Keratinocyte (primary cell): ENCODE results near the gene MMD. TPM values are rescaled to one million over a fixed set of nuclear protein-coding genes. Genes with fewer than 3 reads are reported as not detected.
"Not testable (repeated sequence)": the region's sequence is repeated elsewhere in the genome, so short reads cannot be mapped to it uniquely, and the experiment has no call there.

Experiments
- DNase-seq: peaks from one replicate; pipeline ENCODE4 v3.0.0-alpha.2; 2011; ENCODE audit warnings: low read depth, missing footprints, low spot score
- FAIRE-seq: peaks from 2 replicates; lab custom pipeline; 2011; peaks lifted over from hg19 to GRCh38; lab: Jason Lieb, UNC
- H2AFZ ChIP-seq: 2 replicates; pipeline ENCODE4 v1.6.0; 2012; ENCODE audit warnings: low read length, control low read depth, inconsistent platforms; ENCODE audit not compliant: control insufficient read depth
- H3K27ac ChIP-seq: 2 replicates; pipeline ENCODE4 v1.5.1; 2011; ENCODE audit warnings: low read length; ENCODE audit not compliant: control insufficient read depth, insufficient read depth
- H3K27me3 ChIP-seq: 3 replicates; pipeline ENCODE4 v1.6.0; 2011; ENCODE audit warnings: low read length; ENCODE audit not compliant: control insufficient read depth, insufficient read depth; ENCODE audit errors: extremely low read depth
- H3K36me3 ChIP-seq, 2 experiments: 2 replicates in 1 of 2; 3 replicates in 1 of 2; pipeline ENCODE4 v1.5.1; 2011; ENCODE audit warnings: low read length in 2 of 2, mild to moderate bottlenecking in 1 of 2; ENCODE audit not compliant: control insufficient read depth in 2 of 2, insufficient read depth in 2 of 2; ENCODE audit errors: extremely low read depth in 1 of 2
- H3K4me1 ChIP-seq: 3 replicates; pipeline ENCODE4 v1.5.1; 2011; ENCODE audit warnings: low read length; ENCODE audit not compliant: control insufficient read depth, insufficient read depth; ENCODE audit errors: extremely low read depth
- H3K4me2 ChIP-seq: 3 replicates; pipeline ENCODE4 v1.6.0; 2011; ENCODE audit warnings: low read depth, low read length; ENCODE audit not compliant: control insufficient read depth, insufficient read depth; ENCODE audit errors: extremely low read depth
- H3K4me3 ChIP-seq, 3 experiments: fragments of 200-600 bp in 1 of 3; sonication (generic) in 1 of 3; 2 replicates in 2 of 3; 3 replicates in 1 of 3; pipeline ENCODE4 v1.5.1; 2011 to 2016; ENCODE audit warnings: low read length in 3 of 3, mild to moderate bottlenecking in 3 of 3, control low read depth in 2 of 3, inconsistent platforms in 1 of 3, low read depth in 1 of 3, mixed read lengths in 1 of 3, mixed run types in 1 of 3, moderate library complexity in 1 of 3; ENCODE audit not compliant: control insufficient read depth in 2 of 3, insufficient read depth in 2 of 3; ENCODE audit errors: extremely low read depth in 1 of 3
- H3K79me2 ChIP-seq: 2 replicates; pipeline ENCODE4 v1.6.0; 2012; ENCODE audit warnings: low read length; ENCODE audit not compliant: control insufficient read depth, insufficient read depth
- H3K9ac ChIP-seq: 3 replicates; pipeline ENCODE4 v1.6.0; 2011; ENCODE audit warnings: low read length; ENCODE audit not compliant: control insufficient read depth, insufficient read depth; ENCODE audit errors: extremely low read depth
- H3K9me1 ChIP-seq: 3 replicates; pipeline ENCODE4 v1.6.0; 2011; ENCODE audit warnings: low read length; ENCODE audit not compliant: control insufficient read depth, insufficient read depth; ENCODE audit errors: extremely low read depth
- H3K9me3 ChIP-seq: 2 replicates; pipeline ENCODE4 v1.5.1; 2012; ENCODE audit warnings: low read depth, low read length; ENCODE audit not compliant: control insufficient read depth
- H4K20me1 ChIP-seq: 3 replicates; pipeline ENCODE4 v1.6.0; 2011; ENCODE audit warnings: low read length; ENCODE audit not compliant: control insufficient read depth, insufficient read depth; ENCODE audit errors: extremely low read depth
- EZH2 ChIP-seq: IDR thresholded peaks from one replicate; pipeline ENCODE4 v1.6.1; 2012; ENCODE audit warnings: inconsistent platforms, mild to moderate bottlenecking, low read length, moderate library complexity
- dilution Hi-C: fragments of 300-500 bp; cut with MboI; formaldehyde crosslinking; loops from one replicate; pipeline ENCODE4 v1.7.0; 2020; ENCODE audit warnings: low sequenced_read_pairs; ENCODE audit not compliant: extremely low pct_ligation_motif_present
- polyA plus RNA-seq, 5 experiments: library from polyadenylated mRNA; depleted of rRNA in 3 of 5; stranded (reverse) in 3 of 5; stranded (forward) in 1 of 5; unstranded in 1 of 5; fragments of >200 nt; gene quantifications; 1 replicate in 1 of 5; 2 replicates in 3 of 5; 3 replicates in 1 of 5; pipeline versions ENCODE4 v1.2.1 to v1.2.3, GENCODE V29; 2011 to 2012; ENCODE audit warnings: missing spikeins in 2 of 5, low read depth in 1 of 5, low replicate concordance in 1 of 5
- TF ChIP-seq, protein P1 (sequence below), 3 experiments: IDR thresholded peaks in 1 of 3; conservative IDR thresholded peaks in 1 of 3; optimal IDR thresholded peaks in 1 of 3; 2 replicates in 2 of 3; 3 replicates in 1 of 3; pipeline versions ENCODE3 to v1.5.1; 2011; ENCODE audit warnings: low read length in 3 of 3, mild to moderate bottlenecking in 3 of 3, moderate library complexity in 2 of 3, control low read depth in 1 of 3, inconsistent platforms in 1 of 3; ENCODE audit not compliant: insufficient read depth in 2 of 3; ENCODE audit errors: extremely low read depth in 1 of 3

MMD gene
- polyA plus RNA-seq, 1 donor (not counting 4 experiments of a cell fraction or from before 2014, with no cell fraction given), result 6.4 TPM

GRCh38 chr17:55424893-55425540 lies 3.4 kb upstream of the MMD start:
- dilution Hi-C loops, result no loop called here
- no peak for FAIRE-seq

GRCh38 chr17:55423535-55423934 lies 1.9 kb upstream of the MMD start:
- TF ChIP-seq, protein P1, sequence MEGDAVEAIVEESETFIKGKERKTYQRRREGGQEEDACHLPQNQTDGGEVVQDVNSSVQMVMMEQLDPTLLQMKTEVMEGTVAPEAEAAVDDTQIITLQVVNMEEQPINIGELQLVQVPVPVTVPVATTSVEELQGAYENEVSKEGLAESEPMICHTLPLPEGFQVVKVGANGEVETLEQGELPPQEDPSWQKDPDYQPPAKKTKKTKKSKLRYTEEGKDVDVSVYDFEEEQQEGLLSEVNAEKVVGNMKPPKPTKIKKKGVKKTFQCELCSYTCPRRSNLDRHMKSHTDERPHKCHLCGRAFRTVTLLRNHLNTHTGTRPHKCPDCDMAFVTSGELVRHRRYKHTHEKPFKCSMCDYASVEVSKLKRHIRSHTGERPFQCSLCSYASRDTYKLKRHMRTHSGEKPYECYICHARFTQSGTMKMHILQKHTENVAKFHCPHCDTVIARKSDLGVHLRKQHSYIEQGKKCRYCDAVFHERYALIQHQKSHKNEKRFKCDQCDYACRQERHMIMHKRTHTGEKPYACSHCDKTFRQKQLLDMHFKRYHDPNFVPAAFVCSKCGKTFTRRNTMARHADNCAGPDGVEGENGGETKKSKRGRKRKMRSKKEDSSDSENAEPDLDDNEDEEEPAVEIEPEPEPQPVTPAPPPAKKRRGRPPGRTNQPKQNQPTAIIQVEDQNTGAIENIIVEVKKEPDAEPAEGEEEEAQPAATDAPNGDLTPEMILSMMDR (optimal IDR thresholded peaks at IDR 0.05 in 1 of 3, IDR thresholded peaks at IDR 0.05 in 1 of 3, conservative IDR thresholded peaks at IDR 0.05 in 1 of 3; ENCODE audit: extremely low read depth in 1 of 3, insufficient read depth in 2 of 3, low read length in 3 of 3), result no peak
- no peak for TF ChIP-seq EZH2
- FAIRE-seq (no peak), DNase-seq (no peak)
- no peaks in the 10 kb centered on the region for H3K9me1 ChIP-seq
- peaks cover 2% of the 10 kb centered on the region for H3K79me2 ChIP-seq
- H3K27ac ChIP-seq, result no peak overlapping the region
- H3K9me3 ChIP-seq, result no peaks in the 10 kb centered on the region
- no peaks in the 10 kb centered on the region for H3K36me3 ChIP-seq
- dilution Hi-C loops, result no loop called here
- peaks cover 8% of the 10 kb centered on the region for H3K4me1 ChIP-seq
- no peak overlapping the region for H3K9ac ChIP-seq
- no peak overlapping the region for H3K4me2 ChIP-seq
- H4K20me1 ChIP-seq, result no peaks in the 10 kb centered on the region
- no peak overlapping the region for H2AFZ ChIP-seq
- H3K4me3 ChIP-seq, result no peak overlapping the region
- H3K27me3 ChIP-seq, result peaks cover 14% of the 10 kb centered on the region

More at GRCh38 chr17:55424893-55425540, 3.4 kb upstream of the MMD start:
- Histone ChIP-seq H3K27me3 (peaks cover 14% of the 10 kb centered on the region), H2AFZ (no peak overlapping the region), H3K27ac (no peak overlapping the region), H3K9me1 (no peaks in the 10 kb centered on the region), H3K36me3 (no peaks in the 10 kb centered on the region), H4K20me1 (no peaks in the 10 kb centered on the region), H3K79me2 (peaks cover 2% of the 10 kb centered on the region), H3K9me3 (no peaks in the 10 kb centered on the region), H3K4me2 (no peak overlapping the region), H3K9ac (no peak overlapping the region), H3K4me3 (no peak overlapping the region), H3K4me1 (peaks cover 8% of the 10 kb centered on the region)
- DNase-seq, result no peak
- TF ChIP-seq, protein P1 (optimal IDR thresholded peaks at IDR 0.05 in 1 of 3, IDR thresholded peaks at IDR 0.05 in 1 of 3, conservative IDR thresholded peaks at IDR 0.05 in 1 of 3; ENCODE audit: extremely low read depth in 1 of 3, insufficient read depth in 2 of 3, low read length in 3 of 3), result no peak
- no peak for TF ChIP-seq EZH2

DNA sequence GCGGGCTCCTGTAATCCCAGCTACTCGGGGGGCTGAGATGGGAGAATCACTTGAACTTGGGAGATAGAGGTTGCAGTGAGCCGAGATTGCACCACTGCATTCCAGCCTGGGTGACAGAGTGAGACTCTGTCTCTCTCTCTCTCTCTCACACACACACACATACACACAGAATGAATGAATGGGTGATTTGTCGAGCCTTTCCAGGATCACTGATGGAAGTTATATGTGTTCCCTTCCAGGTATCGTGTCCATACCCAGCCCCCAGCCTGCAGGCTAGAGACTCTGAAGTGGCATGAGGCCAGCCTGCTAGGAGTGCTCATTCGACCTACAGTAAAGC lies 1.2 kb upstream of the MMD start:
- H3K9ac ChIP-seq, H3K9me3 ChIP-seq, H3K27ac ChIP-seq, H3K4me2 ChIP-seq, H2AFZ ChIP-seq, dilution Hi-C loops, H3K79me2 ChIP-seq, H3K36me3 ChIP-seq, H3K9me1 ChIP-seq, FAIRE-seq, DNase-seq, H3K4me1 ChIP-seq, H3K4me3 ChIP-seq, H4K20me1 ChIP-seq: not testable (repeated sequence)
- peaks cover 14% of the 10 kb centered on the region for H3K27me3 ChIP-seq
